Esophagus muscularis mucosa (tissue), 4 donors: ENCODE measurements around the gene AKT2.
A peak's percentile ranks its signal among the peaks of the same experiment; 100 is the strongest.

Experiments used
- CTCF ChIP-seq, 3 experiments: fragments of 200-600 bp in 2 of 3; fragments of 450-650 bp in 1 of 3; sonication (generic) in 2 of 3; IDR thresholded peaks; one replicate each; pipeline ENCODE4 v1.5.1; 2017 to 2019; ENCODE audit warnings: antibody characterized with exemption in 3 of 3, mild to moderate bottlenecking in 2 of 3, moderate library complexity in 1 of 3
- EP300 ChIP-seq: sonication (generic); formaldehyde crosslinking; IDR thresholded peaks from one replicate; pipeline ENCODE4 v1.6.1; 2017; ENCODE audit warnings: antibody characterized with exemption
- POLR2A ChIP-seq: fragments of 450-650 bp; IDR thresholded peaks from one replicate; pipeline ENCODE4 v1.6.1; 2017; ENCODE audit warnings: antibody characterized with exemption, moderate library complexity, mild to moderate bottlenecking, low read depth
- POLR2AphosphoS5 ChIP-seq, 2 donors: sonication (generic); formaldehyde crosslinking; IDR thresholded peaks; one replicate each; pipeline ENCODE4 v1.6.1; 2017; ENCODE audit warnings: antibody characterized with exemption in 2 of 2

- TF ChIP-seq CTCF (IDR thresholded peaks at IDR 0.05) (peak; percentile 72 to 77 (median 76)), POLR2A (no peak), POLR2AphosphoS5 (IDR thresholded peaks at IDR 0.05) (peak in 1 of 2 donors; percentile 49), EP300 (no peak)
These were observed 20.3 kb upstream of the AKT2 start for GRCh38 chr19:40305403-40305802.
